PC-3 (cell line): Measurements from ENCODE around the gene R3HDM4. TPM values are rescaled to one million over a fixed set of nuclear protein-coding genes. Genes with fewer than 3 reads are reported as not detected.
A peak's percentile ranks its signal among the peaks of the same experiment; 100 is the strongest.

Experiments
- ATAC-seq: fragments of 200-7000 bp; cut with Tn5 transposase; 2 replicates; pipeline ENCODE4 v1.9.1; 2020; ENCODE audit warnings: mild to moderate bottlenecking, moderate library complexity
- BruUV-seq: library from RNA; stranded (reverse); fragments of 400-500 nt; replicated peaks from 2 replicates; lab custom pipeline; 2021; lab: Mats Ljungman, UMichigan
- CTCF ChIA-PET: fragments of 300-600 bp; sonication (Branson Sonifier 250); formaldehyde crosslinking; loops from one replicate; lab custom pipeline; 2022; ENCODE audit warnings: antibody characterized with exemption; lab: Charles Lee
- POLR2A ChIA-PET: fragments of 300-600 bp; sonication (Branson Sonifier 250); formaldehyde crosslinking; loops from one replicate; lab custom pipeline; 2022; ENCODE audit warnings: antibody characterized with exemption; ENCODE audit not compliant: unreplicated experiment; lab: Charles Lee
- DNase-seq: peaks from one replicate; pipeline ENCODE4 v3.0.0-alpha.2; 2015
- H2AFZ ChIP-seq: fragments of 300-600 bp; sonication (generic); 2 replicates; pipeline ENCODE4 v1.6.0; 2016; ENCODE audit warnings: antibody characterized with exemption, low read length
- H3F3A ChIP-seq: fragments of 300-600 bp; sonication (generic); one replicate; pipeline ENCODE4 v1.6.0; 2017; ENCODE audit warnings: antibody characterized with exemption, low read length, control low read depth, mild to moderate bottlenecking; ENCODE audit not compliant: unreplicated experiment
- H3K27ac ChIP-seq: fragments of 300-600 bp; sonication (generic); 2 replicates; pipeline ENCODE4 v1.5.1; 2016; ENCODE audit warnings: mild to moderate bottlenecking, low read length
- H3K27me3 ChIP-seq: fragments of 300-600 bp; sonication (generic); 2 replicates; pipeline ENCODE4 v1.6.1; 2016; ENCODE audit warnings: low read length, mixed read lengths
- H3K36me3 ChIP-seq: fragments of 300-600 bp; sonication (generic); 2 replicates; pipeline ENCODE4 v1.6.1; 2016; ENCODE audit warnings: low read depth, mixed run types, low read length, mixed read lengths
- H3K4me1 ChIP-seq: fragments of 300-600 bp; sonication (generic); 2 replicates; pipeline ENCODE4 v1.5.1; 2016; ENCODE audit warnings: low read length; ENCODE audit not compliant: insufficient read depth
- H3K4me2 ChIP-seq: fragments of 300-600 bp; sonication (generic); 2 replicates; pipeline ENCODE4 v1.6.0; 2016; ENCODE audit warnings: low read length
- H3K4me3 ChIP-seq: fragments of 300-600 bp; sonication (generic); 2 replicates; pipeline ENCODE4 v1.5.1; 2016; ENCODE audit warnings: mild to moderate bottlenecking, low read length, mixed read lengths
- H3K79me2 ChIP-seq: fragments of 300-600 bp; sonication (generic); 2 replicates; pipeline ENCODE4 v1.6.1; 2017; ENCODE audit warnings: low read length, mixed read lengths
- H3K9ac ChIP-seq: fragments of 300-600 bp; sonication (generic); 2 replicates; pipeline ENCODE4 v1.6.0; 2016; ENCODE audit warnings: mild to moderate bottlenecking, low read length
- H3K9me2 ChIP-seq: fragments of 300-600 bp; sonication (generic); replicated peaks from 2 replicates; pipeline ENCODE4 v1.6.1; 2016; ENCODE audit warnings: mixed run types, low read length, mixed read lengths
- H3K9me3 ChIP-seq: fragments of 300-600 bp; sonication (generic); 2 replicates; pipeline ENCODE4 v1.6.1; 2016; ENCODE audit warnings: low read length, mixed read lengths
- H4K20me1 ChIP-seq: fragments of 300-600 bp; sonication (generic); 2 replicates; pipeline ENCODE4 v1.6.1; 2016; ENCODE audit warnings: low read length, mixed read lengths
- CTCF ChIP-seq: fragments of 300-600 bp; sonication (generic); conservative IDR thresholded peaks from 2 replicates; pipeline ENCODE4 v1.5.1; 2017; ENCODE audit warnings: antibody characterized with exemption, low read depth, mild to moderate bottlenecking, low read length
- intact Hi-C: fragments of 100-400 bp; cut with micrococcal nuclease; formaldehyde crosslinking; loops from 2 replicates; pipeline ENCODE4 v1.9.0; 2023
- total RNA-seq: library from RNA; depleted of rRNA; stranded (reverse); fragments of >200 nt; gene quantifications from 2 replicates; pipeline ENCODE4 v1.2.3, GENCODE V29; 2014

The R3HDM4 gene
- total RNA-seq, 1 experiment from 2014 or later = 44.9 TPM

DNA sequence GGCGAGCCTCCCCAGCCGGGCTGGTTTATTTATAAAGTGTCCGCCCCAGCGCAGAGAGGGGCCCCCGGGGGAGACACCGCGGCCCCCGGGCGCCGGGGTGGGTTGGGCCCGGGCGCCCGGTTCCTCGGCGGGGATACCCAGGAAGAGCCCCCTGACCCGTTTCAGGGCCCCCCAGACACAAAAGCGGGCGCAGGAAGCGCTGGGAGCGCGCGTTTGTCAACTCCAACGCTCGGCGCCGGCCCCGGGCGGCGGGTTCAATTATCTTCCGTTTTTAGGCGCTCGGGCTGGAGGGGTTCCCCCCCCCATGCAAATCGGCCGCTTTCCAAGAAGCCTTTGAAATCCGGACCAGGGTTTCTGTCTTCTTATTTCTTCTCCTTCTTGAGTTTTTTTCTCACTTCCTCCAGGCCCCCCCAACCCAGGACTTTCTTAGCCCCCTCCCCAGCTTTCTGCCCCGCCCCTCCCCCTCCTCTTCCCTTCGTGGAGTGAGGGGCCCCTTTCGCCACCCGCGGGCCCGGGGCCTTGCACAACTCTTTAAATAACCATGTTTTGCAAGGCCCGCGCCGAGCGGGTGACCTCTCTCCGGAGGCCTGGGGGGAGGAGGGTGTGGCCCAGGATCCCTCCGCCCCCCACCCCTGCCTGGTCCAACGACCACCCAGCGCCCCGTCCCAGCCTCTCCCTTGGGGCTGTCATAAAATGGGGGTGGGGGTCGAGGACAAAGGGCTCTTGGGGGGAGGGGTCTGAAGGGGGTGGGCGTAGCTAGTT, 13.8 kb upstream of the R3HDM4 start:
- BruUV-seq = no TSS peak
- intact Hi-C loops = no loop called here
- Histone ChIP-seq H3K27ac (no peak overlapping the region), H3K9ac (peak overlapping the region; percentile 38; the same call in 1 of the 2 replicates), H3K9me3 (no peaks in the 10 kb centered on the region), H3K4me2 (peak overlapping the region; percentile 90), H4K20me1 (no peaks in the 10 kb centered on the region), H3K79me2 (0 out of 2 replicates have a peak, but pooled peaks cover 3% of the 10 kb centered on the region), H3K27me3 (no peaks in the 10 kb centered on the region), H3K4me1 (no peaks in the 10 kb centered on the region; the same call in 1 of the 2 replicates), H3K9me2 (no peaks in the 10 kb centered on the region), H3K4me3 (peak overlapping the region; percentile 81), H3K36me3 (no peaks in the 10 kb centered on the region), H2AFZ (peak overlapping the region; percentile 69), H3F3A (no peaks in the 10 kb centered on the region)
- DNase-seq (peak; percentile 26), ATAC-seq (no peak)
- ChIA-PET CTCF (no interaction called here), POLR2A (no interaction called here)
- no peak for TF ChIP-seq CTCF

DNA sequence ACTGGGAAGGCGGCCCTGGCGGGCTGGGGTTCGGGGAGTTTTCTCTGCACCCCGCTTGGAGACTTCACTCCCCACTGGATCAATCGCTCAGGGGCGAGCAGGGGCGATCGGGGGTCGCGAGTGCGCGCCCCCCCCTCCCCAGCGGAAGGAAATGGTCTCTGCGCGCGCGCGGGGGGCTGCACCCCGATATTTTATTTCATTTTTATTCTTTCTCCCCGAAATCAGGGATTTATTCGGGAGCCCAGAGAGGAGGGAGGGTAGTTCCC, 13.2 kb upstream of the R3HDM4 start:
- POLR2A ChIA-PET = no interaction called here
- peak overlapping the region; percentile 69 for H2AFZ ChIP-seq
- intact Hi-C loops = no loop called here

More for the DNA sequence above, 13.2 kb upstream of the R3HDM4 start:
- Histone ChIP-seq H3K4me1 (no peaks in the 10 kb centered on the region; the same call in 1 of the 2 replicates), H3F3A (no peaks in the 10 kb centered on the region), H3K9me3 (no peaks in the 10 kb centered on the region), H3K27me3 (no peaks in the 10 kb centered on the region), H3K4me2 (peak overlapping the region; percentile 90), H3K27ac (no peak overlapping the region), H3K9ac (peak overlapping the region; percentile 38; the same call in 1 of the 2 replicates), H3K9me2 (no peaks in the 10 kb centered on the region), H4K20me1 (no peaks in the 10 kb centered on the region), H3K79me2 (0 out of 2 replicates have a peak, but pooled peaks cover 3% of the 10 kb centered on the region), H3K36me3 (no peaks in the 10 kb centered on the region), H3K4me3 (peak overlapping the region; percentile 81)
- no peak for ATAC-seq
- BruUV-seq = no TSS peak
- DNase-seq = no peak
- CTCF ChIA-PET = no interaction called here
- TF ChIP-seq CTCF = no peak
